NOMO-1 treated with DMSO at 0.1 percent for 48 hours (cell line): Measurements from ENCODE around the gene MED9.
"Not testable (repeated sequence)": the region's sequence is repeated elsewhere in the genome, so short reads cannot be mapped to it uniquely, and the experiment has no call there.

Experiments used
- DNase-seq: peaks from one replicate; lab custom pipeline; 2025; ENCODE audit not compliant: unreplicated experiment; lab: John Stamatoyannopoulos, UW

The MED9 gene

DNA sequence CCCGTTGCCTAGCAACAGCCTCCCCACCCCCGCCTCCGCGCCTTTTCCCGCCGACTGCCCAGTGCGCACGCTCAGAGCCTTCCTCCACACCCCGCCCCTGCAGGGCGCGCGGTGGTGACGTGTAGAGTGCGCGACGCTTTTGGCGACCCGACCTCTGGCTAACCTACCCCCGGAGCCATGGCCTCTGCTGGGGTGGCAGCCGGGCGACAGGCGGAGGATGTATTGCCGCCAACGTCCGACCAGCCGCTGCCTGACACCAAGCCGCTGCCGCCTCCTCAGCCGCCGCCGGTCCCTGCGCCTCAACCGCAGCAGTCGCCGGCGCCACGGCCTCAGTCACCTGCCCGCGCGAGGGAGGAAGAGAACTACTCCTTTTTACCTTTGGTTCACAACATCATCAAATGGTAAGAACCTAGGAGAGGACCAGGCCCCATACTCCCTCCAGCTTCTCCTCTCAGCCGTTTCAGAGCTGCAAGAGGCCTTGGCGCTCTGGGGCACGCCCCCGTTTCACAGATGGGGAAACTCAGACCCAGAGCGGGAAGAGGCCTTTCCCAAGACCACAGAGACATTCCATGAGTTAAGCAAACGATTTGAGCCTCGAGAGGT lies at the start of gene MED9:
TSS of gene MED9 (plus strand) at position 136 of the 603 bp plus-strand sequence. CDS start at position 178, 42 bp downstream.
- peak; percentile 85 for DNase-seq

GRCh38 chr17:17429222-17429621 lies 47.6 kb upstream of the MED9 start:
- no peak for DNase-seq

- not testable (repeated sequence) for DNase-seq
These were observed 45.9 kb upstream of the MED9 start for GRCh38 chr17:17430924-17431323.

DNA sequence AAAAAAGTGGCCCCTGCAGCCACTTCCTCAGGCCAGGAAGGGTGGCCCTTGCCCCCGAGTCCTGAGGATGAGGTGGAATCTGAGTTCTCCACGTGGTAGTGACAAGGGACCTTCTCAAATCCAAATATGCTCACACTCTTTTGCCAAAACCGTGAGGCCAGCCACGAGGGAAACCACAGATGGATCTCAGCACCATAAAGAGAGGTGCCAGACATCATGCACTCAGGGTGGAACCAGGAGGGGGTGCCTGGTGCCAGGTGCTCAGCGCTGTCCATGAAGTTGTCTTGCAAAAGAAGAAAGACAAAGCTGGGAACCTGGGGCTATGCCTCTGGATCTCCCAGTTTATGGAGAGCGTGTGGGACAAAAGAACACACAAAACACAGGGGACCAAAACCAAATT lies 45.2 kb upstream of the MED9 start:
- no peak for DNase-seq

DNA sequence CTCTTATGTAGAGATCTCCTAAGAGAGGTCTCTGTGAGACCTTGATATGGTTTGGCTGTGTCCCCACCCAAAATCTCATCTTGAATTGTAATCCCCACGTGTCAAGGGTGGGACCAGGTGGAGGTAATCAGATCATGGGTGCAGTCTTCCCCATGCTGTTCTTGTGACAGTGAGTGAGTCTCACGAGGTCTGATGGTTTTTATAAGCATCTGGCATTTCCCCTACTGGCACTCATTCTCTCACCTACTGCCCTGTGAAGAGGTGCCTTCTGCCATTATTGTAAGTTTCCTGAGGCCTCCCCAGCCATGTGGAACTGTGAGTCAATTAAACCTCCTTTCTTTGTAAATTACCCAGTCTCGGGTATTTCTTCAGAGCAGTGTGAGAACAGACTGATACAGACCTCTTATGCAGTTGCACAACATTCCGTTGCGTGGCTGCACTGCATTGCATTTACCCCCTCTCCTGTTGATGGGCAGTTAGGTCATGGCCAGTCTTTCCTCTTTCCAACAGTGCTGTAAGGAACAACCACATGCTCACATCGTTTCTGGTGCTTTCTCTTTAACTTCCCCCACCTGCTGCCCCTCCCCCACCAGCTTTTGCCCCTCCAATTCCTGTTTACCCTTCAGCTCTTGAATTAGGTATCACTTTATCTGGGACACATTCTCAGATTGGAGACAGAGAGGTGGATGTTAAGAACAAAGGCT lies 43.6 kb upstream of the MED9 start:
- peak; percentile 89 for DNase-seq

- no peak for DNase-seq
These were observed 42.3 kb upstream of the MED9 start for GRCh38 chr17:17434477-17434876.

GRCh38 chr17:17435323-17435722 lies 41.5 kb upstream of the MED9 start:
- DNase-seq: no peak

- DNase-seq: no peak
These were observed 39.3 kb upstream of the MED9 start for GRCh38 chr17:17437461-17437860.

DNA sequence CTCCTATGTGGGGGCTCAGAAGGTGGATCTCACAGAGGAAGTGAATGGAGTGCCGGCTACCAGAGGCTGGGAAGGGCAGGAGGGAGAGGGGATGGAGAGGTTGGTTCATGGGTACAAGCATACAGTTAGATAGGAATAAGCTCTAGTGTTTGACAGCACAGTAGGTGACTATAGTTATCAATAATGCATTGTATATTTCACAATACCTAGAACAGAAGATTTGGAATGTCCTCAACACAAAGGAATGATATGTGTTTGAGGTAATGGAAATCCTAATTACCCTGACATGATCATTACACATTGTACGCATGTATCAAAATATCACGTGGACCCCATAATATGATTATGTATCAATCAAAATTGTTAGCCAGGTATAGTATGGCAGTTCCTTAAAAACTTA lies 38.9 kb upstream of the MED9 start:
- no peak for DNase-seq

DNA sequence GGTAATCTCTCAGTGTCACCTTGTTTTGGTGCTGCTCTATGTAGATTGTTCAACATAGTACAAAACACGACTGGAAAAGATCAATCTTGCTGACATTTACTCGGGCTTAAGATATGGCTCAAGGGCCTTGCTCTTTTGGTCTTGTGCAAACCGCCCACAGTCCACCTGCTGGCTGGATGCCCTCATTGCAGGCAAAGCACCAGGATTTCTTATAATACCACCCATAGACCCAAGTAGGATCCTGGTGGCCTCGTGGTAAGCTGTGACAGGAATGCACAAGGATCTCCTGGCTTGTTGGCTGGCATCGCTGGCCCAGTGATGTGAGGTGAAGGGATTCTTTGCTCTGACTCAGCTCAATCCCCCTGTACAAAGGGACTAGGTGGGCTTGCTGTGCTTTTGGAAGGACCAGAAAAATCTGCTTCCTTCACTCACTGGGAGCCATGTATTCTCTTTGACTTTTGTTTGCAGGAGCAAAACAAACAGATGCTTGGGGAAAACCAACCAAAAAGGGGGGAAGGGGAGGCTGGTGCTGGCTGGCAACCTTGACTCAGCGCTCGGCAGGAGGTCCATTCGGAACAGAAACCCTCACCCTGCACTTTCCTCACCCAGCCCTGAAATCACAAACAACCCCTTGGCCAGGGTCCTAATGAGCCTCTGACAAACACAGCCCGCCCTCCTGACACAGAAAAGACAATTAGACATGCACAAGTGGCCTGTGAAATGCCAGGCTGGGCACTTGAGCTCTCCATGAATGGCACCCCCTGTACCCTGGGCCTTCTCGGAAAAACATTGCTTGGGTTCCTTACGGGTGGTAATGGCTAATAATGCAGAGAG lies 36.6 kb upstream of the MED9 start:
- peak; percentile 45 for DNase-seq

GRCh38 chr17:17440938-17441675 lies 35.7 kb upstream of the MED9 start:
- DNase-seq: no peak

DNA sequence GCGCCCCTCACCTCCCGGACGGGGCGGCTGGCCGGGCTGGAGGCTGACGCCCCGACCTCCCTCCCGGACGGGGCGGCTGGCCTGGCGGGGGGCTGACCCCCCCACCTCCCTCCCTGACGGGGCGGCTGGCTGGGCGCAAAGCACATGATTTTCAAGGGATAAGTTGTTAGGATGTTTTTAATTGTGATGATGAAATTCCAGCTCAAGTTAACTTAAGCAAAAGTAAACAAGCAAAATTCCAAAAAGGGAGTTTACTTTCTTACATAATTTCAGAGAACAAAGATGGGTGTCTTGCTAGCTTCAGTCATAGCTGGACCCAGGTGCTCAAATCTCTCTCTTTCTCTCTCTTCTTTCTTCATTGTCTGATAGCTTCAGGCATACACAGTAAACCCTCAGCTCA lies 33.6 kb upstream of the MED9 start:
- no peak for DNase-seq

GRCh38 chr17:17445296-17445924 lies 31.4 kb upstream of the MED9 start:
- DNase-seq: no peak

- DNase-seq: no peak
These were observed 30.7 kb upstream of the MED9 start for GRCh38 chr17:17445925-17446665.

DNA sequence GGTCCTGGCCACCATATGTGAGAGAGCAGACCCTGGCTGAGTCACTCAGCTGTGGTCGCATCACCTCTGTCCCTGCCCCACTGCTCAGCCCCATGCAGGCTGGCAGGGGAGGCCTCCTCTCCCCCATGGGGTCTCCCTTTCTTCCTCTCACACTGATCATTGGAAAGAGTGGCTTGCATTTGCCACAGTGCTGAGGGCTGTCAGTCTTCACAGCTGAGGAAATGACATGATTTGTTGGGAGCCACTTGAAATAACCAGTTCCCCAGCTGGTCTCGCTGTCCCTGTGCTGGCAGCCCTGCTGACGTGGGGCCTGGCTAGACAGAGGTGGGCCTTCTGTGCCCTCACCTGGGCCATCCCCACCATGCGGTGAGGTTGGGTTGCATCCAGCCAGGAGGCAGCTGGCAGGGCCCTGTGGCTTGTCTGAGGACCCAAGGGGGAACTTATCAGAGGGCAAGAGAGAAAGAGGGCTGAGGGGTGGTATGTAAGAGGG lies 30.1 kb upstream of the MED9 start:
- DNase-seq: no peak

GRCh38 chr17:17447264-17447663 lies 29.5 kb upstream of the MED9 start:
- no peak for DNase-seq

DNA sequence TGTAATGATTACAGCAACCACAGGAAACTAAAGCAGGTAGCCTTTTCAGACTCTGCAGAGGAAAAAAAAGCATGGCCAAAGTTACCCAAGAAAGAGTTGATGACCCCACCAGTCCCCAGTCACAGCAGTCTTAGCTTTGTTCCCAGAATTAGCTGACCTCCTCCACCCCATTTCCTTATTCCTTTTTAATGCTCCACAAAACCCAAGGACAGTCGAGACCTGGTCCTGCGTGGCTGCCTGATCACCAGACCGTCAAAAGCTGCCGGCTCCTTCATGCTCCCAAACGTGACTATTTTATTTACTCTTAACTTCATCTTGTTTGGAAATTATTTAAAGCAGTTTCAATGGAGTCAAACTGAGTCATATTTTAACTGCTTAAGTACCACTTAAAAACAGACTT lies 28.7 kb upstream of the MED9 start:
- DNase-seq: no peak

GRCh38 chr17:17448723-17449122 lies 28.1 kb upstream of the MED9 start:
- no peak for DNase-seq

DNA sequence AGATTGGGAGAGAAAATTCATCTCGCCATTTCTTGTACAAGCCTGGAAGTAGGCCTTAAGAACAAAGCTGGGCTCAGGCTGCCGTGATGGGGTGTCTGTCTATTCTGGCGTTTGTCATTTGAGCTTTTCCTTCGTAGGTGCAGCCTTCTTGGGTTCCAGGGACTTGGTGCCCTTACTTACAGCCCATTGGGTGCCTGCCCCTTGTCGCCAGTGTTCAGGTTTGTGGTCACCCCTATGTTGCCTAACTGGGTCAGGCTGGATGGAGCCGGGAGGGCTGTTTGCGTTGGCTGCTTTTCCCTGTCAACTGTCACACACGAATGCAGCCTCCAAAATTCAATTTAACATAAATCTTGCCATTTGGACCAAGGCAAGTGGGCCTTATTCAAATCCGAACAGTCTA lies 23.7 kb upstream of the MED9 start:
- no peak for DNase-seq

GRCh38 chr17:17454276-17454675 lies 22.5 kb upstream of the MED9 start:
- no peak for DNase-seq
